GM19099 (cell line): ENCODE measurements around the gene C10orf95.
A peak's percentile ranks its signal among the peaks of the same experiment; 100 is the strongest.

ENCODE experiments used
- POLR2A ChIP-seq: IDR thresholded peaks from 3 replicates; pipeline ENCODE4 v1.6.1; 2011; ENCODE audit warnings: low read depth; ENCODE audit not compliant: insufficient read length; ENCODE audit errors: extremely low read depth

The C10orf95 gene

DNA sequence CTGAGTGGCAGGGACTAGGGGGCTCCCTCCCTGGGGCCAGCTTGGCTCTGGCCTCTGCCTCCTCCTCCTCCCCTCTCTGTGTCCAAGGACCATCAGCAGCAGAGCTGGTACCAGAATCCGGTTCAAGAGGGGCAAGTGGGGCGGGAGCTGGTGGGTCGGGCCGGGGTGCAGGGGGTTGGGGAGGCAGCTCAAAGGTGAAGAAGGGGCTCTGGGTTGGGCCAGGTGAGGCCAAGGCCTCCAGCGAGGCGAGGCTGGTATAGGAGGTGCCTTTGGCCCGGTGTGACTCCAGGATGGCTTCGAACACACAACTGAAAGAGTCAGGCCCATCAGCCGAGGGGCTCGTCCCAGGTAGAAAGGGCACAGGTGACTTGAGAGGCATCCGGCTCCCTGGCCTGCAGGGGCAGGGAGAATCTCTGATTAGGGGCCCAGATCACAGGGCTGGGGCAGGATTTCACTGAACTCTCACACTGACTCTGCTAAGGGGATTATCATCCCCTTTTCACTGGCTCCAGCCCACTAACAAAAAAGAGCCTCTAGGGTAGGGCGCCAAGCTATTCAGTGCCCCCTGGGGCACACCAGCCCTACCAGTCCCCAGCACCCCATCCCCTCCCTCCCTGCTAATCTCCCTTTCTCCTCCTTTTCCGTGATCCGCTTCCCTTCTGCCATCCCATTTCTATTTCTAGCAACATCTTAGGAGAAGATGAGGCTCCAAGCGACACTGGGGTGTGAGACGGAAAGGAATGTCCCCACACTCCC, 37.4 kb downstream of the C10orf95 start:
- no peak for TF ChIP-seq POLR2A

- TF ChIP-seq POLR2A, result no peak
Measured at GRCh38 chr10:102413053-102413705, 38.2 kb downstream of the C10orf95 start.

DNA sequence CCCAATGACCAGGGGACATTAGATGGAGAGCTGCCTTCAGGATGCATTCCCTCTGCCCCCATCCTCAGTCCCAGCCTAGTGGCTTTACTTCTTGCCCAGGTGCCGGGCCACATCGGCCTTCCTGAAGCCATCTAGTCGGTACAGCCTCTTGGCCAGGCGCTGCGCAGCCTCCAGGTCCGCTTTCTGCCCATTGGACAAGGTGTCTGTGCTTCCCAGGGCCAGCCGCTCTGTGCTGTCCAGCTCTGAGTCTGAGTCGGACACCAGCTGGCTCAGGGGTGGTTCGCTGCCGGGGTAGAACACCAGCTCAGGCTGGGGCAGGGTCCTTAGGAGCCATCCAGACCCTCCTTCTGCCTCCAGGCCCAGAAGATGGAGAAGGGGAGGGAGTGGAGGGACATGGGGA, 39.0 kb downstream of the C10orf95 start:
- no peak for TF ChIP-seq POLR2A

GRCh38 chr10:102411341-102412255, 39.7 kb downstream of the C10orf95 start:
- no peak for TF ChIP-seq POLR2A

- TF ChIP-seq POLR2A, result no peak
Measured at GRCh38 chr10:102410429-102411073, 40.8 kb downstream of the C10orf95 start.

GRCh38 chr10:102409604-102410428, 41.5 kb downstream of the C10orf95 start:
- no peak for TF ChIP-seq POLR2A

- TF ChIP-seq POLR2A, result no peak
Measured at GRCh38 chr10:102408728-102409603, 42.4 kb downstream of the C10orf95 start.

- TF ChIP-seq POLR2A, result no peak
Measured at GRCh38 chr10:102408131-102408727, 43.1 kb downstream of the C10orf95 start.

DNA sequence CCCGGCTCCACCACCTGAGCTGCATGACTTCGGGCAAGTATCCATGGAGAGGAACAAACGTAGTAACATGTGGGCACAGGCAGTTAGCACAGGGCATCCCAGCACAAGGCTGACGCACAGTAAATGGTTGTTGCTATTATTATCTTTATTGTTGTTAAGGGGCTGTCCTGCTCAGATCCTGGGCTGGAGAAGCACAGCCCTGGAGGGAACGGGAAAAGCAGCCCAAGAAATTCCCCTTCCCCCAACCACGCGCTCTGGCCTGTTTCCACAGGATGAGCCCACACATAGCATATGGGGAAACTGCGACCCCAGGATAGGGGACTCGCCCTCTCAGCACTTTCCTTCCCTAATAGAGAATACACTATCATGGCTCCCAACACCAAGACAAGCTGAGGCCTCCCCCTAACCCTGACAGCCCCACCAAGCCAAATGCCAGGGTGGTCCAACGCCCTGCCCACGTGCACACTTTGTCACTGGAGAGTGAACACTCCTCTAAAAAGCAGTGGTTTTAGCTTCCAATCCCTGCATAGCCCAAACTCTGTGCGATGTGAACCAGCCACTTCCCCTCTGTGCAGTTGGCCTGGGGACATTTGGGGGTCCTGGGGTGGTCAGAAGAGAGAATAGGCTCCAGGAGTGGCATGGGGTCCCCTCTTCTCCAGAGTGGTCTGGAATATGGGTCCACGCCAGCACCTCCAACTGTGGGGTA, 43.8 kb downstream of the C10orf95 start:
- TF ChIP-seq POLR2A, result peak; percentile 3

- no peak for TF ChIP-seq POLR2A
Measured at GRCh38 chr10:102406815-102407214, 44.5 kb downstream of the C10orf95 start.

GRCh38 chr10:102405632-102406031, 45.7 kb downstream of the C10orf95 start:
- peak; percentile 19 for TF ChIP-seq POLR2A

DNA sequence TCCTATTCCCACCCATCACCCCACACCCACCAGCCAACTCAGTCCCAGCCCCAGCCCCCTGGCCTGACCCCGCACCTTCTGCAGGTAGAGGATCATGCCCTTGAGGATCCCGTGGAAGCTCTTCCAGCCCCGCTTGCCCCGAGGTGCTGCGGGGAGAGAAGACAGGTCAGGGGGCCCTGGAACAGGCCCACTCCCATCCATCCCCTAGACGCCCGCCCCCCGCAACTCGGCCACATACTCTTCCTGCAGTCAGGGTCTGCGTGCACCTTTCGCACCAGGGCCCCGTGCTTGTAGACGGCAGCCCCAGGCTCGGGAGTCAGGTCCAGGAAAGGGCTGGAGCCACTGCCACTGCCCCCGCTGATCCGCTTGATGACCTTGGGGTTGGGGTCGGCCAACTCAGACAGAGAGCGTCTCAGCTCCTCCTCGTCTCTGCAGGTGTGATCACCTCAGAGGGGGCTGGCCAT, 46.2 kb downstream of the C10orf95 start:
- no peak for TF ChIP-seq POLR2A
